Tibial nerve (tissue), 4 donors: Measurements from ENCODE around the gene GOLGA6L9.
"Not testable (repeated sequence)": the region's sequence is repeated elsewhere in the genome, so short reads cannot be mapped to it uniquely, and the experiment has no call there.

Experiments
- EP300 ChIP-seq, 2 donors: sonication (generic); formaldehyde crosslinking; IDR thresholded peaks; one replicate each; pipeline ENCODE4 v1.6.1; 2017; ENCODE audit warnings: antibody characterized with exemption in 2 of 2, mild to moderate bottlenecking in 1 of 2
- POLR2A ChIP-seq, 2 donors: fragments of 450-650 bp; IDR thresholded peaks; one replicate each; pipeline ENCODE4 v1.6.1; 2017; ENCODE audit warnings: antibody characterized with exemption in 2 of 2, mild to moderate bottlenecking in 2 of 2, moderate library complexity in 2 of 2
- TF ChIP-seq, protein P1 (sequence below), 5 experiments: fragments of 200-600 bp in 3 of 5; fragments of 450-650 bp in 2 of 5; sonication (generic) in 3 of 5; IDR thresholded peaks; one replicate each; pipeline ENCODE4 v1.5.1; 2016 to 2019; ENCODE audit warnings: antibody characterized with exemption in 5 of 5, mild to moderate bottlenecking in 3 of 5, moderate library complexity in 2 of 5

DNA sequence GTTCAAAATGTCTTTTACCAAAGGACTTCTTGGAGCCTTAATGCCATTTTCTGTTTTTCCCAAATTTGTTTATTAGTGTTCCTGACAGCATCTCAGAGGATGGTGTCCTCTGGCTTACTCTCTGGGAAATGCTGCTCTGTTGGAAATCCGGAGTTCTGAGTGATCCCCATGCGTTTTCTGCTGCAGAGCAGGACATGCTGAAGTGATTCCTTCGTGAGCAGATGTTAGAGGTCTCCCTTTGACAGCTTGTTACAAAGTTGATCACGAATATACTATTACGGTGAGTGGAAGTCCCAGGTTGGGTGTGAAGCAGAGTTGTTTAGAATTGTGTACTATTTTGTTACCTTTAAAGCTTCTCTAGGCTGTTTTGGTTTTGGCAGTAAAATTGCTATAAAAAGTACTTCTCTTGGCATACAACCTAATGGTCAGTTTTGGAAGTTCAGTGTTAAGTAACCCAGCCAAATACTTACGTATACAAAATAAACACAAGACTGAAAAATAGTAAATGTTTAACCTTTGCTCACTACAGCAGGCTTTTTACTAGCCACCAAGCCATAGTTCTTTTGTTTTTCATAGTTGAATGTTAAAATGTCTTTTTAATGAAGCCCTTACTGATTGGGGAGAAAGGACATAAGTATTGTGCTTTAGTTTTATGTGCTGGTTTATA is 15.0 kb upstream of the GOLGA6L9 start:
- TF ChIP-seq, protein P1, sequence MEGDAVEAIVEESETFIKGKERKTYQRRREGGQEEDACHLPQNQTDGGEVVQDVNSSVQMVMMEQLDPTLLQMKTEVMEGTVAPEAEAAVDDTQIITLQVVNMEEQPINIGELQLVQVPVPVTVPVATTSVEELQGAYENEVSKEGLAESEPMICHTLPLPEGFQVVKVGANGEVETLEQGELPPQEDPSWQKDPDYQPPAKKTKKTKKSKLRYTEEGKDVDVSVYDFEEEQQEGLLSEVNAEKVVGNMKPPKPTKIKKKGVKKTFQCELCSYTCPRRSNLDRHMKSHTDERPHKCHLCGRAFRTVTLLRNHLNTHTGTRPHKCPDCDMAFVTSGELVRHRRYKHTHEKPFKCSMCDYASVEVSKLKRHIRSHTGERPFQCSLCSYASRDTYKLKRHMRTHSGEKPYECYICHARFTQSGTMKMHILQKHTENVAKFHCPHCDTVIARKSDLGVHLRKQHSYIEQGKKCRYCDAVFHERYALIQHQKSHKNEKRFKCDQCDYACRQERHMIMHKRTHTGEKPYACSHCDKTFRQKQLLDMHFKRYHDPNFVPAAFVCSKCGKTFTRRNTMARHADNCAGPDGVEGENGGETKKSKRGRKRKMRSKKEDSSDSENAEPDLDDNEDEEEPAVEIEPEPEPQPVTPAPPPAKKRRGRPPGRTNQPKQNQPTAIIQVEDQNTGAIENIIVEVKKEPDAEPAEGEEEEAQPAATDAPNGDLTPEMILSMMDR (IDR thresholded peaks at IDR 0.05): not testable (repeated sequence)
- not testable (repeated sequence) for TF ChIP-seq POLR2A, EP300 (IDR thresholded peaks at IDR 0.05)
